GM12875 (cell line): Measurements from ENCODE around the gene YIPF5.

Experiments
- H3K4me3 ChIP-seq: one replicate; pipeline ENCODE4 v1.5.1; 2011; ENCODE audit warnings: low read depth, low read length, control low read depth
- CTCF ChIP-seq: IDR thresholded peaks from 2 replicates; pipeline ENCODE4 v1.5.1; 2011; ENCODE audit warnings: low read depth, mild to moderate bottlenecking, control low read depth, inconsistent platforms, low read length, moderate library complexity, borderline replicate concordance; ENCODE audit not compliant: insufficient read depth

Gene YIPF5

DNA sequence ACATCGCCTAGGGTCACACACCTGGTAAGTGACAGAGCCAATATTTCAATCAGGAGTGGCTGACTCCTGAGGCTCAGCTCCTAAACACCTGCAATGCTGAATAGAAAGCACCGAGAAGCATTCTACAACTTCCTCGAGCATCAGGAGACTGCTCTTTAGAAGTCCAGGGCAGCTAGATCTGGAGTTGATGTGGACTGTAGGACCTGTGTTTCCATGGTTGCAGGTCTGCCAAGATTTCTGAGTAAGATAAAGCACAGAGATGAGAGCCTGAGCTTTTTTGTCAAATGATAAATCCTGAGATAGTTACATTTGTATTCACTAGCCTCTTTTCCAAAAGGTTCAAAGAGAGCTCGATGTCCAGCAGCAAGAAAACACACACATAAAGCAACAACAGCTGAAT is 43.8 kb downstream of the YIPF5 start:
- H3K4me3 ChIP-seq = no peak overlapping the region
- TF ChIP-seq CTCF = no peak

DNA sequence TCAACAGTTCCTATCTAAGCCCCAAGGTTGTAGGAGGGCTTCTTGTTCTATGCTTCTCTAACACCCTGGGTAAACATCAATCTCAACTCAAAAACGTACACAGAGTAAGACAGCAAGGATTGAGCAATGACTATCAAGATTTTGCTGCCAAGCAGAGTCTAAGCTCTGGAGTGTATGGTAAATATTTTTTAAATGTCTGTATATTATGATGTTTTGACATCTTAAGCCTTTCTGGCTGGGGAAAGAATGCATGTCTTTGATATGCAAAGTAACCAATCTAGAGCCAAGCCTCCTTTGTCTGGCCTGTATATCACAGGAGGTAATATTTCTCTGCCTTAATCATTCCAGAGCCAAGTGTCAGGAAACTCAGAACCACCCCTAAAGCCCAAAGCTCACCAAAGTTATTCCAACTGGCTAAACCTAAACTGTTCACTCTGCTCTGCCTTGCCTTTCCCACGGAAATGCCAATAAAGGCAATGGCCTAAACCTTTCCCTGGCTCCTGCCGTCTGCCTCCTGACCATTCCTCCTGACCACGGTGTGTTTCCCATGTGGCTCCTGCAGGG is 45.2 kb downstream of the YIPF5 start:
- H3K4me3 ChIP-seq = no peak overlapping the region
- no peak for TF ChIP-seq CTCF

GRCh38 chr5:144122641-144123040 is 47.8 kb downstream of the YIPF5 start:
- no peak overlapping the region for H3K4me3 ChIP-seq
- TF ChIP-seq CTCF = no peak

GRCh38 chr5:144122081-144122480 is 48.4 kb downstream of the YIPF5 start:
- TF ChIP-seq CTCF = no peak

GRCh38 chr5:144121577-144121976 is 48.9 kb downstream of the YIPF5 start:
- no peak for TF ChIP-seq CTCF
- H3K4me3 ChIP-seq = no peak overlapping the region

More at GRCh38 chr5:144122081-144122480, 48.4 kb downstream of the YIPF5 start:
- no peak overlapping the region for H3K4me3 ChIP-seq

- TF ChIP-seq CTCF = no peak
- no peak overlapping the region for H3K4me3 ChIP-seq
These were observed 49.7 kb downstream of the YIPF5 start for GRCh38 chr5:144120661-144121180.

- TF ChIP-seq CTCF = no peak
- H3K4me3 ChIP-seq = no peak overlapping the region
These were observed 53.0 kb downstream of the YIPF5 start for GRCh38 chr5:144117412-144117811.
